GM21515 (cell line): Measurements from ENCODE around the gene IQCF2.
"Not testable (repeated sequence)": the region's sequence is repeated elsewhere in the genome, so short reads cannot be mapped to it uniquely, and the experiment has no call there.

Source experiments
- ATAC-seq: cut with Tn5 transposase; IDR thresholded peaks from one replicate; pipeline ENCODE4 v1.9.1; 2021; ENCODE audit not compliant: unreplicated experiment

The IQCF2 gene

DNA sequence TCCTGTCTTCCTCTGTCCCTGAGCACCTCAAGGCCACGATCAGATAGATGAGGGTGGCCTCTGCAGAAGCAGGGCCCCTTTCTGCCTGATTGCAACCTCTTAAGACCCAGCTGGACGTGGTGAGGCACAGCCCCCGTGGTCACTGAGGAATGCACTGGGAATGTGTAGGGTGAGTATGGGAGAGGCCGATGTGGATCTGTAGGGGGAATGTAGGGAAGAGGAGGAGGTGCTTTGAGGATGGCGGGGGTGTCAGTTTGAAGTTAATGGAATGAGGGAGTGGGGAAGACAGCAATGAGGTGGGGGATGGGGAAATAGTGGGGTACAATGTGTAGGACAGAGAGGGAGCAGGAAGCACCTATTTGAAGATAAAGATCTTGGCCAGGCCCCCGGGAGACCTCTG is 14.8 kb downstream of the IQCF2 start:
- ATAC-seq, result no peak

DNA sequence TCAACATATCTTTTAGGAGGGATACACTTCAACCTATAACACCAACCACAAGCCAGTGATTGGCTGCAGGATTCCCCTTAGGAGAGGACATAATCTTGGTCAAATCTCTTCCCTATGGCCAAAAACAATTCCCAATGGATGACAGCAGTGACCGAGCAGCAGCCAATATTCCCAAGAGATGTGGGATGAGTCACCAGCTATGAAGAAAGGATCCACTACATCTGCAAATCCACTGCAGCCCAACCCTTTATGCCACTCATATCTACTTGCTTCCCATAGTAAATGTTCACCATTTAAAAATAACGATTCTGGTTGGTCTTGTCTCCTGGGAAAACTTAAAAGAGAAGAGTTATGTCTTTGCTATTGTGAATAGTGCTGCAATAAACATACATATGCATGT is 18.5 kb downstream of the IQCF2 start:
- ATAC-seq, result no peak

GRCh38 chr3:51886447-51886846 is 25.0 kb downstream of the IQCF2 start:
- ATAC-seq, result no peak

- ATAC-seq, result no peak
Measured at GRCh38 chr3:51887620-51888019, 26.2 kb downstream of the IQCF2 start.

DNA sequence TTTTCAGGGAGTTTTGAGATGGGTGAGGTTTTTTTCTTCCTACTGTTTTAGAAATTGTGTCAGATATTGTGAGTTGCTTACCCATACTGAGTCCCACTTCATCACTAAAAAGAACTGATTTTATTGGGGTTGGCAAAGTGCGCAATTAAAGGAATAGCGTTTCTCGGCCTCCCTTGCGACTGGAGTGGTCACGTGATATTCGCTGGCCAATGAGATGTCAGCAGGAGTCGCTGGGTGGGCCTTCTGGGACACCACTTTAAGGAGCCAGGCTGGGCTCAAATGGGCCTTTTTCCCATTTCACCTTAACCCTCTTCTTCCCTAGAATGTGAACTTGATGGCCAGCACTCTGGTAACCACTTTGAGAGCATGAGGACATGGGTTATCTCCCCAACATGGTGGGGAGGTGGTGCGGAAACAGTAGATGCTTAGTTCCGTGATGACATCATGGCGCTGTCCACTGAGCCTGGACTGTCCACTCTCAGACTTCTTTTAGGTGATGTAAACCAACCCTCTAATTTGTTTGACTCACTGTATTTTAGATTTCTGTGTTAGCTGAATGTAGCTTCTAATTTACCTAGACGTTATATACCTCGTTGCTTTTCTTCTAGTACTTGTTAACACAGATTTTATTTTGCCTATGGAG is 27.2 kb downstream of the IQCF2 start:
- ATAC-seq, result no peak

- ATAC-seq, result no peak
Measured at GRCh38 chr3:51891242-51892039, 30.0 kb downstream of the IQCF2 start.

DNA sequence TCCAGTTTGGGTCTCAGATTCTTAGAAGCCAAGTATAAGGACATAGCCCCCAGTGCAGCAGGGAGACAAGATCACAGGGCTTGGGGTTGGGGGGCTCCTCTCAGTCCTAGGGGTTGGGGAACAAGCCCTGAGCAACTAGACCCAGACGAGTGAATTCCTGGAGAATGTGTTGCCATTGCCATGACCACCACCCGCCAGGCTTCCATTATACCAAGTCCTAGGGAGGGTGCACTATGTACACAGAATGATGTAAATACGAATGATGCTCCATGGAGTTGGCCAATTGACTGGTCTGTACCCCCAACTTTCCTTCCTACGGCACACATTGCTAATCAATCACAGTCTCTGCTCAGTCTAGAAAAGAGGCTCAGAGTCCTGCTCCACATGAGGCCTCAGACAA is 33.0 kb downstream of the IQCF2 start:
- ATAC-seq, result no peak

- no peak for ATAC-seq
Measured at GRCh38 chr3:51894939-51895338, 33.5 kb downstream of the IQCF2 start.

DNA sequence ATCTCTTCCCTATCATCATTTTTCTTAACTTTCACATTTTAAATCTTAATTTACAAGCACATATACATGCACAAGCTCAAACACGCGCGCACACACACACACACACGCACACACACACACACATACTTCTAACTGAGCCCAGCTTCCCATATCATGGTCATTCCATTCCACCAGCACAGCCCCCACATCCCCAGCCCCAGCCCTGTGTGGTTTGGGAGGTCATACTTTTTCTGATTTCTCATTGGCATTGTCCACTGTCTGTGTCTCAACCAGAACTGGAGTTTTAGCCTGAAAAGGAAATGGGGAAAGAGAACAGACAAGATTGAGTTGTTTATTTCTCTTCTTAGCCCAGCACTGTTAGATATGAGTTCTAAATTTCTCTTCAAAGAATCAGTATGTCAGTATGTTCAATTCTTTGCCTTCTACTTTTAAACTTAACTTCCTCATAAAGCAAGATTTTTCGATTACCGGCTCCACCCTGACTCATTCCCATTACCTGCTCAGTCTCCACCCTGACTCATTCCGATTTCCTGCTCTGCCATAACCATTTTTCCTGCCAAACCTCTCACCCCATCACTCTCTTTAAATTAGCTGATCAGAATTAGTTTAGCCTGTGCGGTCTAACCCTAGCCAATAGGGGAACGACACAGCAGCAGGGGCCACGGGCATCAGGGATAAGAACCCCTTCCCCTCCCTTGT is 35.3 kb downstream of the IQCF2 start:
- no peak for ATAC-seq

GRCh38 chr3:51897391-51897790 is 36.0 kb downstream of the IQCF2 start:
- ATAC-seq, result no peak

DNA sequence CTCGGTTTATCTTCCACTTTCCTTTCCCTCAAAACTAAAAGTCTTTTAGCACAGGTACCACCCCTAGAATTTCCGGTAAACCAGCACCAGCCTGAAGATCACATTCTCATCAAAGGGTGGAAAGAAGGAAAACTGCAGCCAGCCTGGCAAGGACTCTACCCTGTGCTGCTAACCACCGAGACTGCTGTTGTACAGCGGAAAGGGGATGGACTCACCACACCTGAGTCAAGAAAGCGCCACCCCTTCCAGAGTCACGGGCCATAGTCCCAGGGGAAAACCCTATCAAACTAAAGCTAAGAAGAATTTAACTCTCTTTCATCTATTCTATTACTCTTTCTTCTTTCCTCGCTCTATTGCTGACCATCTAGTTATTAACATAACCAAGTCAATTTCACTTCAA is 38.6 kb downstream of the IQCF2 start:
- ATAC-seq, result not testable (repeated sequence)

- ATAC-seq, result not testable (repeated sequence)
Measured at GRCh38 chr3:51902361-51902760, 40.9 kb downstream of the IQCF2 start.

GRCh38 chr3:51904034-51904823 is 42.8 kb downstream of the IQCF2 start:
- ATAC-seq, result no peak

DNA sequence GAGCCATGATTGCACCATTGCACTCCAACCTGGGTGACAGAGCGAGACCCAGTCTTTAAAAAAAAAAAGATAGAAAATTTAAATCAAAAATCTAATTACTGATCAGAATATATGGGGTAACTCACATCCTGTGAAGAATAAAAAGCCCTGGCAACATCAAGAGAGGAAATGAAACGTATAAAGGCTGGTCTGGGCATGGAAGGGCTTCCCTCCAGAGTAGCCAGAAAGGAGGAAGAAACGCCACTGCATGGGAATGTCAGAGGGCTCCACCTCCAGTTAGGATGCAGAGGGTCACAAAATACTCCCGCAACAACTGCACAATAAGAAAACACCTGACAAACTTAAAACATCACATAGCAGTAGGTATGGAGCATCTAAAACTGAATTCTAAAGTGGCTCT is 46.6 kb downstream of the IQCF2 start:
- no peak for ATAC-seq
